Neural progenitor cell (in vitro differentiated cells): Measurements from ENCODE around the gene SAMD13.

Source experiments
- CTCF ChIP-seq: fragments of 200-600 bp; sonication (generic); IDR thresholded peaks from 2 replicates; pipeline ENCODE4 v1.5.1; 2017; ENCODE audit warnings: antibody characterized with exemption, mild to moderate bottlenecking
- EZH2 ChIP-seq: fragments of 200-600 bp; sonication (generic); IDR thresholded peaks from 2 replicates; pipeline ENCODE4 v1.6.1; 2017; ENCODE audit warnings: antibody characterized with exemption, mild to moderate bottlenecking, moderate library complexity
- EZH2phosphoT487 ChIP-seq: fragments of 200-600 bp; sonication (generic); IDR thresholded peaks from 2 replicates; pipeline ENCODE4 v1.6.1; 2017; ENCODE audit warnings: antibody characterized with exemption

GRCh38 chr1:84363019-84363418 is 61.5 kb downstream of the SAMD13 start:
- TF ChIP-seq CTCF (no peak), EZH2phosphoT487 (no peak), EZH2 (no peak)
